Measurements from ENCODE around the gene DUSP28.
A peak's percentile ranks its signal among the peaks of the same experiment; 100 is the strongest.

The DUSP28 gene

DNA sequence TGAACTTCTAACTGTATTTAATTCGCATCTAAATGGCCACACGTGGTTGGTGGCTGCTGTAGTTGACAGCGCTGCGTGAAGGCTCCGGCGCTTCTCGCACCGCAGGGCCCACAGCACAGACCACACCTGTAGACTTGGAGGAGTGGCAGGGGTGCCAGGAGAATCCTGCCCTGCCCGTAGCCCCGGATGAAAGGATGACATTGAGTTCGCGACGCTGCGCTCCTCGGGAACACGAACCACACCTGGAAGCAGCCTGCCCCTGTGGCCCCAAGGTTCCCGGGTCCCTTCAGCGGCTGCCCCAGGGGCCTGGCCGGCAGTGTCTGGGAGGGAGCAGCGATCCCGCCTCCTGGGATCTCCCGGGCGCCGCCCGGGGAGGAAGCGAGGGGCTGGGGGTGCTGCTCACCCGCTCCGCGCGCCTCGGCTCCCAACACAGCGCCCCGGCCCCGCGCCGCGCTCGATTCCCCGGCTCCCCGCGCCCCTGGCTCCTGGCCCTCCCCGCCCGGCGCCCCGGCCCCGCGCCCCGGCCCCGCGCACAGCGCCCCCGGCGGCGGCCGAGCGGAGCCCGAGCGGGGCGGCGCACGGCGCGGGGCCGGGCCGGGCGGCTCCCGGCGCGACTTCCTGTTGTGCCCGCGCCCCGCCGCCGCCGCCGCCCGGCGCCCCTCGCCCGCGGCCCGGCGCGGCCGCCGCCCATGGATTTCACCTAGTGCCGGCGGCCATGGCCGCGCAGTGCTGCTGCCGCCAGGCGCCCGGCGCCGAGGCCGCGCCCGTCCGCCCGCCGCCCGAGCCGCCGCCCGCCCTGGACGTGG lies 7.9 kb downstream of the DUSP28 start, which contains the start of gene RNPEPL1:
Gene RNPEPL1, plus strand, starts transcription at position 613 of the 806 bp plus-strand sequence. Its CDS starts 103 bp downstream, at position 716.
- Histone ChIP-seq H3K9me3 (ENCODE audit: control insufficient read depth in 2 of 2, low read length in 2 of 2) (no peaks in the 10 kb centered on the region), H3K27ac (ENCODE audit: low read length) (peak within 1 kb of the TSS; percentile 75), H3K36me3 (ENCODE audit: control insufficient read depth in 2 of 2, insufficient read depth in 2 of 2, low read length in 2 of 2) (peaks cover 0 to 3% of the 10 kb centered on the region in 2 donors), H3K9ac (ENCODE audit: low read length in 2 of 2) (peak within 1 kb of the TSS; percentile 74 to 83), H3K4me1 (ENCODE audit: control insufficient read depth, insufficient read depth, low read length) (peaks cover 60% of the 10 kb centered on the region), H3K4me3 (ENCODE audit: low read length in 2 of 2) (peak within 1 kb of the TSS; percentile 83 to 86), H3K27me3 (ENCODE audit: control insufficient read depth in 1 of 2, insufficient read depth in 2 of 2, low read length in 2 of 2) (no peaks in the 10 kb centered on the region)

GRCh38 chr2:240568678-240569522 lies 8.7 kb downstream of the DUSP28 start:
- H3K4me1 ChIP-seq (ENCODE audit: control insufficient read depth, insufficient read depth, low read length): peaks cover 60% of the 10 kb centered on the region

DNA sequence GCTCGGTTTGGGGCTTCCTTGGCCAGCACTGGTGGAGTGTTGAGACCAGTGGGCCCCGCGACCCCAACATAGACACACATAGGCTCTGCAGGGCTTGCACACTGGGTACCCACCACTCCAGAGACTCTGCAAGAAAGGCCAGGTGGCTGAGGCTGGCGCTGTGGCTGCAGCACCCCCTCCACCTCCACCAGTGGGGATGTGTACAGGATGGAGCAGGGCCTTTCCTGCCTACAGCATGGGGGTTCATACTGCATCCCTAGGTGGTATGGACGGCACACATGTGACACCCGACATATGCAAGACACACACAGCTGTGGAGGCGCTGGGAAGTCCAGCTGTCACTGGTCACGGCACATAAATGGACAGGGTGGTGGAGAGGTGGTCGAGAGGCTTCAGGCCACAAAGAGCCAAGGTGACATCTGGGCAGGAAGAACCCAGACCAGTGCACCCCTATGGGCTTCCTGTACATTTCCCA lies 9.4 kb downstream of the DUSP28 start:
- Histone ChIP-seq H3K9ac (ENCODE audit: low read length in 2 of 2) (peak overlapping the region in 1 of 2 donors; percentile 69), H3K4me3 (ENCODE audit: low read length in 2 of 2) (peak overlapping the region; percentile 54 to 80), H3K27me3 (ENCODE audit: control insufficient read depth in 1 of 2, insufficient read depth in 2 of 2, low read length in 2 of 2) (no peaks in the 10 kb centered on the region), H3K27ac (ENCODE audit: low read length) (peak overlapping the region; percentile 37), H3K36me3 (ENCODE audit: control insufficient read depth in 2 of 2, insufficient read depth in 2 of 2, low read length in 2 of 2) (peaks cover 0 to 6% of the 10 kb centered on the region in 2 donors), H3K9me3 (ENCODE audit: control insufficient read depth in 2 of 2, low read length in 2 of 2) (no peaks in the 10 kb centered on the region), H3K4me1 (ENCODE audit: control insufficient read depth, insufficient read depth, low read length) (peaks cover 58% of the 10 kb centered on the region)

More at GRCh38 chr2:240568678-240569522, 8.7 kb downstream of the DUSP28 start:
- Histone ChIP-seq H3K27me3 (ENCODE audit: control insufficient read depth in 1 of 2, insufficient read depth in 2 of 2, low read length in 2 of 2) (no peaks in the 10 kb centered on the region), H3K9me3 (ENCODE audit: control insufficient read depth in 2 of 2, low read length in 2 of 2) (no peaks in the 10 kb centered on the region), H3K27ac (ENCODE audit: low read length) (peak overlapping the region; percentile 37), H3K4me3 (ENCODE audit: low read length in 2 of 2) (peak overlapping the region; percentile 54 to 80), H3K36me3 (ENCODE audit: control insufficient read depth in 2 of 2, insufficient read depth in 2 of 2, low read length in 2 of 2) (peaks cover 0 to 4% of the 10 kb centered on the region in 2 donors), H3K9ac (ENCODE audit: low read length in 2 of 2) (peak overlapping the region; percentile 60 to 69)

- Histone ChIP-seq H3K36me3 (ENCODE audit: control insufficient read depth in 2 of 2, insufficient read depth in 2 of 2, low read length in 2 of 2) (peaks cover 0 to 8% of the 10 kb centered on the region in 2 donors), H3K9ac (ENCODE audit: low read length in 2 of 2) (no peak overlapping the region), H3K9me3 (ENCODE audit: control insufficient read depth in 2 of 2, low read length in 2 of 2) (no peaks in the 10 kb centered on the region), H3K27ac (ENCODE audit: low read length) (no peak overlapping the region), H3K27me3 (ENCODE audit: control insufficient read depth in 1 of 2, insufficient read depth in 2 of 2, low read length in 2 of 2) (no peaks in the 10 kb centered on the region), H3K4me3 (ENCODE audit: low read length in 2 of 2) (peak overlapping the region; percentile 54 to 80), H3K4me1 (ENCODE audit: control insufficient read depth, insufficient read depth, low read length) (peaks cover 58% of the 10 kb centered on the region)
These were observed 9.9 kb downstream of the DUSP28 start for GRCh38 chr2:240569998-240570530.

DNA sequence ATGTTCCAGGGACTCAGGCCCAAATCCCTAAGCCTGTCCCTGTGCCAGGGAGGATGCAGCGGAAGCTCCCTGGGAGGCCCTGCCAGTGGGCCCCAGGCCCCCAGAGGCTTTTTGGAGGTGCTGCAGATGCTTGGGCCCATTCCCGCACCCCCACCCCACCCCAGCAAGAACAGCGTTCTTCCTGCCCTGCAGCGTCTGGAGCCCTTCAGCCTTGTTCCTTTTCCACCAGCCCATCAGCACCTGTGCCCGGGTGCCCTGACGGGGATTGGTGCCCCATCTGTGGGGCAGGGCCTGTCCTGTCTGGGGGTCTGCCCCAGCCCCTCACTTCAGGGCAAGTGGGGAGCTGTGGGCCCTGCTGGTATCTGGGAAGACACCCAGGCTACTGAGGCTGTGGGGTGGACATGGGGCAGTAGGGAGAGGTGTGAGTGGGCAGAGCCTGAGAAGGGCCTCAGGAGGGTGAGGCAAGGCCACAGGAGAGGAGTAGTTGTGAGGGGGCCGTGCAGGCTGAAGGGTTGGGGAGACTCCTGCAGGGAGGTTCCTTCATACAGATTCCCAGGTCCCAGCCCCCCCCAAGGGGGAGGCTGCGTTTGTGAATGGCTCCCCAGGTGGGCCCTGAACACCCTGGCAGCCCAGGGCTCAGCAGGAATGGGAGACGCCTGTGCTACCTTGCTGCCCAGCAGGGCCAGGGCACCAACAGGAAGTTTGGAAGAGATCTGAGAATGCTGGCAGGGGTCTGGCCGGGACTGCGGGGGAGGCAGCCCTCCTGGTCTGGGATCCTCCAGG lies 10.6 kb downstream of the DUSP28 start:
- H3K4me3 ChIP-seq (ENCODE audit: low read length in 2 of 2): peak overlapping the region in 1 of 2 donors; percentile 80
- H3K4me1 ChIP-seq (ENCODE audit: control insufficient read depth, insufficient read depth, low read length): peaks cover 52% of the 10 kb centered on the region
- no peak overlapping the region for H3K27ac ChIP-seq (ENCODE audit: low read length)
- H3K9ac ChIP-seq (ENCODE audit: low read length in 2 of 2): no peak overlapping the region
- peaks cover 0 to 8% of the 10 kb centered on the region in 2 donors for H3K36me3 ChIP-seq (ENCODE audit: control insufficient read depth in 2 of 2, insufficient read depth in 2 of 2, low read length in 2 of 2)
- no peaks in the 10 kb centered on the region for H3K27me3 ChIP-seq (ENCODE audit: control insufficient read depth in 1 of 2, insufficient read depth in 2 of 2, low read length in 2 of 2)
- H3K9me3 ChIP-seq (ENCODE audit: control insufficient read depth in 2 of 2, low read length in 2 of 2): no peaks in the 10 kb centered on the region

GRCh38 chr2:240571314-240571973 lies 11.3 kb downstream of the DUSP28 start:
- H3K36me3 ChIP-seq (ENCODE audit: control insufficient read depth in 2 of 2, insufficient read depth in 2 of 2, low read length in 2 of 2): peaks cover 0 to 8% of the 10 kb centered on the region in 2 donors
- no peak overlapping the region for H3K9ac ChIP-seq (ENCODE audit: low read length in 2 of 2)
- no peaks in the 10 kb centered on the region for H3K9me3 ChIP-seq (ENCODE audit: control insufficient read depth in 2 of 2, low read length in 2 of 2)
- peaks cover 46% of the 10 kb centered on the region for H3K4me1 ChIP-seq (ENCODE audit: control insufficient read depth, insufficient read depth, low read length)
- no peaks in the 10 kb centered on the region for H3K27me3 ChIP-seq (ENCODE audit: control insufficient read depth in 1 of 2, insufficient read depth in 2 of 2, low read length in 2 of 2)
- H3K4me3 ChIP-seq (ENCODE audit: low read length in 2 of 2): no peak overlapping the region
- no peak overlapping the region for H3K27ac ChIP-seq (ENCODE audit: low read length)

- H3K4me3 ChIP-seq (ENCODE audit: low read length in 2 of 2): no peak overlapping the region
- H3K36me3 ChIP-seq (ENCODE audit: control insufficient read depth in 2 of 2, insufficient read depth in 2 of 2, low read length in 2 of 2): peaks cover 0 to 12% of the 10 kb centered on the region in 2 donors
- H3K9ac ChIP-seq (ENCODE audit: low read length in 2 of 2): no peak overlapping the region
- H3K27ac ChIP-seq (ENCODE audit: low read length): no peak overlapping the region
- no peaks in the 10 kb centered on the region for H3K27me3 ChIP-seq (ENCODE audit: control insufficient read depth in 1 of 2, insufficient read depth in 2 of 2, low read length in 2 of 2)
- peaks cover 37% of the 10 kb centered on the region for H3K4me1 ChIP-seq (ENCODE audit: control insufficient read depth, insufficient read depth, low read length)
- no peaks in the 10 kb centered on the region for H3K9me3 ChIP-seq (ENCODE audit: control insufficient read depth in 2 of 2, low read length in 2 of 2)
These were observed 12.2 kb downstream of the DUSP28 start for GRCh38 chr2:240572141-240573031.

- Histone ChIP-seq H3K4me1 (ENCODE audit: control insufficient read depth, insufficient read depth, low read length) (peaks cover 31% of the 10 kb centered on the region), H3K36me3 (ENCODE audit: control insufficient read depth in 2 of 2, insufficient read depth in 2 of 2, low read length in 2 of 2) (peaks cover 0 to 16% of the 10 kb centered on the region in 2 donors), H3K4me3 (ENCODE audit: low read length in 2 of 2) (no peak overlapping the region), H3K27me3 (ENCODE audit: control insufficient read depth in 1 of 2, insufficient read depth in 2 of 2, low read length in 2 of 2) (no peaks in the 10 kb centered on the region), H3K9ac (ENCODE audit: low read length in 2 of 2) (no peak overlapping the region), H3K9me3 (ENCODE audit: control insufficient read depth in 2 of 2, low read length in 2 of 2) (no peaks in the 10 kb centered on the region), H3K27ac (ENCODE audit: low read length) (no peak overlapping the region)
These were observed 12.9 kb downstream of the DUSP28 start for GRCh38 chr2:240573071-240573515.

Data from stomach smooth muscle (tissue), 2 donors.